ENCODE results near the gene KCNG4.

- TF ChIP-seq GATA2 (IDR thresholded peaks at IDR 0.05; ENCODE audit: low read depth, low read length) (no peak), GATA3 (IDR thresholded peaks at IDR 0.05; ENCODE audit: low read depth, low read length) (no peak)
Observed at GRCh38 chr16:84199097-84199496, 40.7 kb downstream of the KCNG4 start.

All from SH-SY5Y (cell line).